Stimulated activated CD4-positive, alpha-beta T cell treated with anti-CD3 and anti-CD28 coated beads, Interleukin-15, amount 100 ng/mL, for 1 hour (primary cell): ENCODE measurements around the gene SLC43A3.

Experiments used
- DNase-seq, 2 donors: peaks; one replicate each; pipeline ENCODE4 v3.0.0-alpha.2; 2020; ENCODE audit warnings: low read depth in 1 of 2, low spot score in 1 of 2

The SLC43A3 gene

DNA sequence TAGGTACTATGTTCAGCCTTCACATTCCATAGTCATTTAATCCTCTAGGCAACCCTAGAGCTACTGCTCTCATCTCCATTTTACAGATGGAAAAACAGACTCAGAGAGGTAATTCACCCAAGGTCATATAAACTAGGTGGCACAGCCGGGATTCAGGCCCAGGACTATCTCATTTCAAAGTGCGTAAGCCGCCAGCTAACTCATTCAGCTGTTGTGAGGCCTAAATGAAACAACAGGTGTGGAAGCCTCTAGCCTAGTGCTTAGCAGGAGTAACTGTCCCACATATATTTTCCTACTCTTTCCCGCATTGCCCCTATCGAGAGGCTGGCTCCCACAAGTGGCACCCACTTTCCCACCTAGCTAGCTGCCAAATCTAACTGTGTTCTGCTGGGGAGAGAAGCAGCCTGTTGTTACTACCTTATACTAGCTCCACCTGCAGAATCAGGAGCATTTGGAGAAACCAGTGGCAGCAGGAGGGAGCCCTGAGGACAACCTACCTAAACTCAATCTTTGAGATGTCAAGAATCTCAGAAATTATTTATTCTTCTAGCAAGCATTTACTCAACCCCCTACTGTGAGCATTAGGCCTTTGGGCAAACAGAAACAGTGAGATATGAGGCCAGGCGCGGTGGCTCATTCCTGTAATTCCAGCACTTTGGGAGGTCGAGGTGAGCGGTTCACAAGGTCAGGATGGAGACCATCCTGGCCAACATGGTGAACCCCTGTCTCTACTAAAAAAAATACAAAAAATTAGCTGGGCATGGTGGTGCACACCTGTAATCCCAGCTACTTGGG lies 66.8 kb downstream of the SLC43A3 start:
- DNase-seq: no peak

GRCh38 chr11:57359396-57359795 lies 67.5 kb downstream of the SLC43A3 start:
- DNase-seq: no peak

DNA sequence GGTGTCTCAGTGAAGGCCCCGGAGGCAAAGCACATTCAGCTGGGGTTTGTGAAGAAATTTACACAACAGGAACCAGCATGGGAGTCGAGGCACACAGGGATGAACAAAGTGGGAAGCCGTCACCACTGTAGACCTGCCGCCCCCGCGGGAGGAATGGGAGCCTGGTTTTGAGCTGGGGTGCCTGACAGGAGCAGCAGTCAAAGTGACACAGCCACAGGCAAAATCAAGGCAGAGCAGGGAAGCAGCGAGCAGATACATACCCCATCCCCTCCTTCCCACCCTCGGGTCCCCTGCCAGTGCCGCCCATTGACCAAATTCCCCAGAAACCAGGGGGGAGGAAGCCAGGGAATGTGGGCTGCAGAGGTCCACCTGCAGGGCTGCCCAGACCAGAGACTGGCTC lies 67.9 kb downstream of the SLC43A3 start:
- no peak for DNase-seq

DNA sequence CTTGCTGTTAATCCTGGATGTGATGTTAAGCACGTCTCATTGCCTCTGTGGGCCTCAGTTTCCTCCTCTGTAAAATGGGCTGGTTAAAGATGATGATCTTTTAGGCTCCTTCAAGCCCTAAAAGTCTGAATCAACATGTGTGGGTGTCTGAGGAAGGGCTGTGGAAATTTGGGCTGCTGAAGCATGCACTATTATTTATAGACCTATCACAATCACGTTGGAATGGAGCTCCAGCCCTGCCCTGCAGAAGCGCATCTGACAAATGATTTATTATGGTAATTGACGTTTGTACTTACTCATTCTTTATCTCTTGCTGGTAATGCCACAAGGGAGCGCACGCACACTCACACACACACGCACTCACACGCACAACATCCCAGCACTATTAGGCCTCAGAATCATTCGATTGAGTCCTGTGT lies 68.4 kb downstream of the SLC43A3 start:
- no peak for DNase-seq

GRCh38 chr11:57357856-57358255 lies 69.1 kb downstream of the SLC43A3 start:
- DNase-seq: no peak

- DNase-seq: no peak
Observed at GRCh38 chr11:57357310-57357709, 69.6 kb downstream of the SLC43A3 start.
